Neural cell (in vitro differentiated cells): ENCODE results near the gene SPAG6.

ENCODE experiments used
- EP300 ChIP-seq: fragments of 450-650 bp; conservative IDR thresholded peaks from 2 replicates; pipeline ENCODE4 v1.6.1; 2014; ENCODE audit warnings: antibody characterized with exemption, mild to moderate bottlenecking, moderate library complexity; ENCODE audit not compliant: poor library complexity, severe bottlenecking
- MXI1 ChIP-seq: fragments of 450-650 bp; conservative IDR thresholded peaks from 2 replicates; pipeline ENCODE4 v1.6.1; 2014; ENCODE audit warnings: antibody characterized with exemption, mild to moderate bottlenecking; ENCODE audit not compliant: poor library complexity, severe bottlenecking
- POLR2AphosphoS5 ChIP-seq: IDR thresholded peaks from 2 replicates; pipeline ENCODE4 v1.6.1; 2012
- RAD21 ChIP-seq: fragments of 450-650 bp; conservative IDR thresholded peaks from 2 replicates; pipeline ENCODE4 v1.6.1; 2014; ENCODE audit warnings: antibody characterized with exemption, mild to moderate bottlenecking, moderate library complexity
- SMC3 ChIP-seq: fragments of 450-650 bp; conservative IDR thresholded peaks from 2 replicates; pipeline ENCODE4 v1.6.1; 2014; ENCODE audit warnings: antibody characterized with exemption, mild to moderate bottlenecking, moderate library complexity; ENCODE audit not compliant: poor library complexity
- TF ChIP-seq, protein P1 (sequence below): fragments of 450-650 bp; IDR thresholded peaks from 2 replicates; pipeline ENCODE4 v1.5.1; 2014; ENCODE audit warnings: antibody characterized with exemption, mild to moderate bottlenecking, moderate library complexity; ENCODE audit not compliant: poor library complexity, severe bottlenecking

DNA sequence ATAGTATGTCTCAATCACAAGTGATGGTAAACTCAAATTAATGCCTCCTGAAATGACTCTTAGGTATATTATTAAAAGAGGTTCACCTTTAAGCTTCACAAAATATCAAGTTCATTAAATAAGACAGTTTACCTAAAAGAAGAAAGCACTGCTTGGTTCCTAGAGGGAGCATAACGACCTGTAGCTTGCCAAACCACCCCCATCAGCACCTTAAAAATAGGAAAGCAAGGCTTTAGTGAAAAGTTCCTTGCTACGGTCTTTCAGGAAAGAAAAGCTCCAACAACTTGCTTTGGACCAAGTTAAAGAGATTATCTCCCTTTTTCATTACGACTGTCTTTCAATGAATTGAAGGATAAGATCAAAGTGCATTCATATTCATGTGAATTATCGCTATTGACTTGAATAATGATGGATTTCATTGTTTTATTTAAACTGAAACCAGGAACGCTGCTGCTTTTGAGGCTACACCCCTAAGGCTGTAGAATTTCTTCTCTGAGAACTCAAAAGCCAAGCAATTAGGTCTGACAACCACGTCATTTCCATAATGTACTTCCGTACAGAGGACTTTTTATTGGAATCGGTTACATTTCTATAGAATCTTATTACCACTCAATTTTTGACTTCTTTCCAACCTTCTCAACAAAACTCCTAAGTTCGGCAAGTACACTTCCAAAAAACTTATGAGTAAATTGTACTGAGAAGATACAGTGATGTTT is 7.0 kb upstream of the SPAG6 start:
- TF ChIP-seq RAD21 (no peak), POLR2AphosphoS5 (peak; percentile 2), EP300 (no peak), SMC3 (no peak), MXI1 (no peak)
- TF ChIP-seq, protein P1, sequence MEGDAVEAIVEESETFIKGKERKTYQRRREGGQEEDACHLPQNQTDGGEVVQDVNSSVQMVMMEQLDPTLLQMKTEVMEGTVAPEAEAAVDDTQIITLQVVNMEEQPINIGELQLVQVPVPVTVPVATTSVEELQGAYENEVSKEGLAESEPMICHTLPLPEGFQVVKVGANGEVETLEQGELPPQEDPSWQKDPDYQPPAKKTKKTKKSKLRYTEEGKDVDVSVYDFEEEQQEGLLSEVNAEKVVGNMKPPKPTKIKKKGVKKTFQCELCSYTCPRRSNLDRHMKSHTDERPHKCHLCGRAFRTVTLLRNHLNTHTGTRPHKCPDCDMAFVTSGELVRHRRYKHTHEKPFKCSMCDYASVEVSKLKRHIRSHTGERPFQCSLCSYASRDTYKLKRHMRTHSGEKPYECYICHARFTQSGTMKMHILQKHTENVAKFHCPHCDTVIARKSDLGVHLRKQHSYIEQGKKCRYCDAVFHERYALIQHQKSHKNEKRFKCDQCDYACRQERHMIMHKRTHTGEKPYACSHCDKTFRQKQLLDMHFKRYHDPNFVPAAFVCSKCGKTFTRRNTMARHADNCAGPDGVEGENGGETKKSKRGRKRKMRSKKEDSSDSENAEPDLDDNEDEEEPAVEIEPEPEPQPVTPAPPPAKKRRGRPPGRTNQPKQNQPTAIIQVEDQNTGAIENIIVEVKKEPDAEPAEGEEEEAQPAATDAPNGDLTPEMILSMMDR, result no peak
